HepG2 (cell line): ENCODE data around the gene TCAF2. TPM values are rescaled to one million over a fixed set of nuclear protein-coding genes. Genes with fewer than 3 reads are reported as not detected.
"Not testable (repeated sequence)": the region's sequence is repeated elsewhere in the genome, so short reads cannot be mapped to it uniquely, and the experiment has no call there.

Experiments
- ATAC-seq: fragments of 200-7000 bp; cut with Tn5 transposase; 3 replicates; pipeline ENCODE4 v1.9.1; 2020; ENCODE audit warnings: mild to moderate bottlenecking, moderate library complexity
- Bru-seq: library from RNA; stranded (reverse); fragments of 400-500 nt; gene quantifications from one replicate; lab custom pipeline; 2021; lab: Mats Ljungman, UMichigan
- BruChase-seq, 2 experiments: library from RNA; stranded (reverse); fragments of 400-500 nt; gene quantifications; one replicate each; lab custom pipeline; 2021; lab: Mats Ljungman, UMichigan
- BruUV-seq: library from RNA; stranded (reverse); fragments of 400-500 nt; replicated peaks from 2 replicates; lab custom pipeline; 2021; lab: Mats Ljungman, UMichigan
- CTCF ChIA-PET: fragments of 300-600 bp; formaldehyde crosslinking; extraction: SDS; loops from one replicate; lab custom pipeline; 2021; ENCODE audit warnings: low total read pairs, inconsistent platforms, low intra/inter-chr PET ratio; lab: Yijun Ruan, JAX
- POLR2A ChIA-PET: fragments of 350-600 bp; sonication (Branson Sonifier 250); formaldehyde crosslinking; loops from one replicate; lab custom pipeline; 2020; ENCODE audit warnings: antibody characterized with exemption, inconsistent platforms; lab: Yijun Ruan, JAX
- DNase-seq: peaks from one replicate; pipeline ENCODE4 v3.0.0-alpha.2; 2015; ENCODE audit warnings: low spot score
- FAIRE-seq: peaks from 3 replicates; lab custom pipeline; 2011; peaks lifted over from hg19 to GRCh38; lab: Jason Lieb, UNC
- H2AFZ ChIP-seq: one replicate; pipeline ENCODE4 v1.6.1; 2011; ENCODE audit warnings: low read length, inconsistent platforms
- H3K27ac ChIP-seq: fragments of 300-600 bp; 3 replicates; pipeline ENCODE4 v1.8.0; 2011; ENCODE audit warnings: mixed run types, mild to moderate bottlenecking, mixed read lengths, low read length, inconsistent platforms; ENCODE audit not compliant: insufficient read depth; ENCODE audit errors: extremely low read length
- H3K27me3 ChIP-seq, 2 experiments: fragments of 200-600 bp in 1 of 2; 2 replicates in 1 of 2; 3 replicates in 1 of 2; pipeline versions ENCODE4 v1.6.0 to v1.8.0; 2011; ENCODE audit warnings: low read length in 2 of 2, mild to moderate bottlenecking in 2 of 2, moderate library complexity in 2 of 2, inconsistent platforms in 1 of 2; ENCODE audit not compliant: insufficient read depth in 2 of 2, control insufficient read depth in 1 of 2
- H3K36me3 ChIP-seq, 2 experiments: fragments of 200-600 bp in 1 of 2; replicated peaks in 1 of 2; 2 replicates in 1 of 2; 3 replicates in 1 of 2; pipeline versions ENCODE4 v1.5.1 to v1.8.0; 2011; ENCODE audit warnings: low read length in 2 of 2, inconsistent platforms in 1 of 2; ENCODE audit not compliant: insufficient read depth in 2 of 2, control insufficient read depth in 1 of 2
- H3K4me1 ChIP-seq: 2 replicates; pipeline ENCODE4 v1.5.1; 2012; ENCODE audit warnings: low read length, inconsistent platforms; ENCODE audit not compliant: insufficient read depth
- H3K4me2 ChIP-seq: 2 replicates; pipeline ENCODE4 v1.6.0; 2011; ENCODE audit warnings: low read depth, low read length, inconsistent platforms
- H3K4me3 ChIP-seq, 3 experiments: fragments of 200-600 bp in 1 of 3; sonication (generic), shearing (Covaris generic) in 1 of 3; replicated peaks in 1 of 3; 2 replicates each; pipeline ENCODE4 v1.5.1; 2011 to 2016; ENCODE audit warnings: low read length in 3 of 3, inconsistent platforms in 2 of 3, low read depth in 2 of 3, mild to moderate bottlenecking in 2 of 3, control low read depth in 1 of 3, mixed read lengths in 1 of 3; ENCODE audit not compliant: insufficient read depth in 1 of 3
- H3K79me2 ChIP-seq: one replicate; pipeline ENCODE4 v1.6.1; 2011; ENCODE audit warnings: low read length, inconsistent platforms; ENCODE audit not compliant: insufficient read depth
- H3K9ac ChIP-seq: 2 replicates; pipeline ENCODE4 v1.6.0; 2011; ENCODE audit warnings: mild to moderate bottlenecking, low read depth, low read length, inconsistent platforms; ENCODE audit not compliant: insufficient read depth
- H3K9me3 ChIP-seq: 2 replicates; pipeline ENCODE4 v1.5.1; 2012; ENCODE audit warnings: mild to moderate bottlenecking, low read length
- H4K20me1 ChIP-seq: 2 replicates; pipeline ENCODE4 v1.6.0; 2011; ENCODE audit warnings: inconsistent platforms, mild to moderate bottlenecking, low read length, moderate library complexity; ENCODE audit not compliant: insufficient read depth
- WGBS: methylation state at CpG from one replicate; pipeline ENCODE4 v1.1.6; 2017; ENCODE audit warnings: low lambda C conversion rate; 5-methylcytosine and 5-hydroxymethylcytosine counted together
- in situ Hi-C: cut with HindIII; loops from 2 replicates; pipeline ENCODE4 v1.10.0; 2017; ENCODE audit warnings: low pct_unique_long_range_greater_than_20kb; ENCODE audit not compliant: extremely low pct_ligation_motif_present
- intact Hi-C: fragments of 100-400 bp; cut with micrococcal nuclease; formaldehyde crosslinking; loops from one replicate; pipeline ENCODE4 v1.10.0; 2022; ENCODE audit not compliant: unreplicated experiment
- long read RNA-seq, 2 experiments: library from RNA in 1 of 2; library from polyadenylated mRNA in 1 of 2; stranded (forward) in 1 of 2; unstranded in 1 of 2; transcript quantifications; one replicate each; pipeline ENCODE4 v2.0.0, GENCODE V29; 2019 to 2022
- polyA minus RNA-seq, 3 experiments: library from RNA; depleted of rRNA, polyadenylated mRNA; stranded (reverse); fragments of >200 nt; gene quantifications; 2 replicates each; pipeline ENCODE4 v1.2.3, GENCODE V29; 2011; ENCODE audit warnings: low replicate concordance in 1 of 3
- polyA plus RNA-seq, 8 experiments: library from polyadenylated mRNA; depleted of rRNA in 3 of 8; stranded (reverse) in 7 of 8; unstranded in 1 of 8; fragments of >200 nt; fragmentation: Illumina TruSeq in 4 of 8; extraction: Trizol in 4 of 8; gene quantifications; 2 replicates each; pipeline versions ENCODE4 v1.2.1 to v1.2.3, GENCODE V29; 2011 to 2016; ENCODE audit warnings: low read depth in 4 of 8, missing spikeins in 1 of 8, mixed read lengths in 1 of 8; ENCODE audit not compliant: insufficient read depth in 1 of 8
- total RNA-seq, 5 experiments: library from RNA; depleted of rRNA; stranded (reverse); fragments of >200 nt; fragmentation: Illumina TruSeq; extraction: Trizol; gene quantifications; 2 replicates each; pipeline ENCODE4 v1.2.3, GENCODE V29; 2016; ENCODE audit warnings: low read depth in 1 of 5

The TCAF2 gene
- 0.04 TPM in 1 of 2 replicates, not detected in the other for total RNA-seq (2016; rRNA removed; fragmentation: Illumina TruSeq; extraction: Trizol)
- total RNA-seq (2016; cell fraction: cytosol; rRNA removed; fragmentation: Illumina TruSeq; extraction: Trizol; ENCODE audit: low read depth), result not detected in 2 replicates
- total RNA-seq (2016; cell fraction: insoluble cytoplasmic fraction; rRNA removed; fragmentation: Illumina TruSeq; extraction: Trizol), result 0.07 TPM in 1 of 2 replicates, not detected in the other
- total RNA-seq (2016; cell fraction: membrane; rRNA removed; fragmentation: Illumina TruSeq; extraction: Trizol), result 0.03 TPM in 1 of 2 replicates, not detected in the other
- not detected in 2 replicates for total RNA-seq (2016; cell fraction: nucleus; rRNA removed; fragmentation: Illumina TruSeq; extraction: Trizol)
- polyA plus RNA-seq (2011; rRNA removed), result 1.8 and 2.8 TPM in 2 replicates
- polyA plus RNA-seq (2011; cell fraction: cytosol; rRNA removed), result 1.4 and 2.0 TPM in 2 replicates
- polyA plus RNA-seq (2011; cell fraction: nucleus; rRNA removed), result 3.3 and 4.9 TPM in 2 replicates
- polyA plus RNA-seq (2012), result 0.38 and 0.40 TPM in 2 replicates
- polyA plus RNA-seq (2016; cell fraction: cytosol; fragmentation: Illumina TruSeq; extraction: Trizol; ENCODE audit: low read depth), result not detected in 2 replicates
- not detected in 2 replicates for polyA plus RNA-seq (2016; cell fraction: insoluble cytoplasmic fraction; fragmentation: Illumina TruSeq; extraction: Trizol; ENCODE audit: low read depth)
- polyA plus RNA-seq (2016; cell fraction: membrane; fragmentation: Illumina TruSeq; extraction: Trizol; ENCODE audit: low read depth), result not detected in 2 replicates
- polyA plus RNA-seq (2016; cell fraction: nucleus; fragmentation: Illumina TruSeq; extraction: Trizol; ENCODE audit: insufficient read depth, low read depth), result not detected in 2 replicates
- 0.98 and 5.5 TPM in 2 replicates for polyA minus RNA-seq (2011; rRNA and poly(A)+ RNA removed; ENCODE audit: low replicate concordance)
- 1.1 and 1.9 TPM in 2 replicates for polyA minus RNA-seq (2011; cell fraction: cytosol; rRNA and poly(A)+ RNA removed)
- polyA minus RNA-seq (2011; cell fraction: nucleus; rRNA and poly(A)+ RNA removed), result 4.5 and 6.7 TPM in 2 replicates
- Bru-seq, nascent RNA, result percentile 9 among the genes with signal in this experiment
- BruChase-seq, experiment 1, labeled RNA remaining after a 6-hour chase, result percentile 6 among the genes with signal in this experiment
- percentile 11 among the genes with signal in this experiment for BruChase-seq, experiment 2, labeled RNA remaining after a 2-hour chase
- long read RNA-seq, experiment 1, result 0 reads
- long read RNA-seq, experiment 2, result 0 reads

GRCh38 chr7:143620646-143621045, at the start of gene TCAF2:
Gene TCAF2 (plus strand): TSS chr7:143620974.
- H3K79me2 ChIP-seq, intact Hi-C loops, FAIRE-seq, DNase-seq, H3K4me1 ChIP-seq, CTCF ChIA-PET, H3K27ac ChIP-seq, H3K27me3 ChIP-seq, H3K36me3 ChIP-seq, BruUV-seq, H3K4me3 ChIP-seq, H3K9ac ChIP-seq, H4K20me1 ChIP-seq, H3K4me2 ChIP-seq, H3K9me3 ChIP-seq, POLR2A ChIA-PET, in situ Hi-C loops, H2AFZ ChIP-seq: not testable (repeated sequence)
- no CpG with 5 or more reads among the region's 38 CpGs for WGBS
- ATAC-seq, result peak; percentile 97

GRCh38 chr7:143571501-143571900, 49.3 kb upstream of the TCAF2 start, which contains the start of gene CTAGE15:
Gene CTAGE15 (plus strand): TSS chr7:143571801. CDS start chr7:143571818, 17 bp downstream.
- H3K27me3 ChIP-seq, DNase-seq, H4K20me1 ChIP-seq, ATAC-seq, H3K36me3 ChIP-seq, H3K79me2 ChIP-seq, H3K9me3 ChIP-seq, H3K4me3 ChIP-seq, H3K9ac ChIP-seq, intact Hi-C loops, BruUV-seq, in situ Hi-C loops, H2AFZ ChIP-seq, POLR2A ChIA-PET, H3K4me2 ChIP-seq, CTCF ChIA-PET, H3K4me1 ChIP-seq, H3K27ac ChIP-seq, FAIRE-seq: not testable (repeated sequence)
- WGBS, result no CpG with 5 or more reads among the region's 20 CpGs

- intact Hi-C loops, H3K4me3 ChIP-seq, DNase-seq, H3K9me3 ChIP-seq, H3K27me3 ChIP-seq, in situ Hi-C loops, H3K9ac ChIP-seq, H4K20me1 ChIP-seq, H2AFZ ChIP-seq, H3K27ac ChIP-seq, CTCF ChIA-PET, ATAC-seq, H3K4me1 ChIP-seq, H3K36me3 ChIP-seq, H3K4me2 ChIP-seq, FAIRE-seq, H3K79me2 ChIP-seq, POLR2A ChIA-PET: not testable (repeated sequence)
- WGBS, result 2% methylated on average over 3 of the region's 3 CpGs
- TSS peak; percentile 66 for BruUV-seq
Observed at GRCh38 chr7:143588183-143588582, 32.6 kb upstream of the TCAF2 start.
